ENCODE data around the gene HRCT1. TPM values are rescaled to one million over a fixed set of nuclear protein-coding genes. Genes with fewer than 3 reads are reported as not detected.
A peak's percentile ranks its signal among the peaks of the same experiment; 100 is the strongest.

HRCT1 gene
- total RNA-seq, 4 donors from 2014 or later = 5.1 to 17.5 (median 11.3) TPM

GRCh38 chr9:35904338-35904737 lies 1.7 kb upstream of the HRCT1 start:
- DNase-seq (ENCODE audit: low spot score) (no peak), ATAC-seq (ENCODE audit: low FRiP score) (no peak)
- TF ChIP-seq CTCF (IDR thresholded peaks at IDR 0.05) = no peak

GRCh38 chr9:35905051-35905781 lies 786 bp upstream of the HRCT1 start:
- TF ChIP-seq CTCF (IDR thresholded peaks at IDR 0.05) = no peak
- DNase-seq (ENCODE audit: low spot score) (no peak), ATAC-seq (ENCODE audit: low FRiP score) (no peak)

- no peak for TF ChIP-seq CTCF (IDR thresholded peaks at IDR 0.05)
- DNase-seq (ENCODE audit: low spot score) (no peak), ATAC-seq (ENCODE audit: low FRiP score) (peak; percentile 49)
These were observed 1.1 kb downstream of the HRCT1 start for GRCh38 chr9:35906923-35907699.

- TF ChIP-seq CTCF (IDR thresholded peaks at IDR 0.05) = no peak
- DNase-seq (ENCODE audit: low spot score) (no peak), ATAC-seq (ENCODE audit: low FRiP score) (peak; percentile 79)
These were observed 1.9 kb downstream of the HRCT1 start for GRCh38 chr9:35907711-35908503.

- DNase-seq (ENCODE audit: low spot score) (no peak), ATAC-seq (ENCODE audit: low FRiP score) (no peak)
- no peak for TF ChIP-seq CTCF (IDR thresholded peaks at IDR 0.05)
These were observed 2.6 kb downstream of the HRCT1 start for GRCh38 chr9:35908504-35909125.

- ATAC-seq (ENCODE audit: low FRiP score) = no peak
- TF ChIP-seq CTCF (IDR thresholded peaks at IDR 0.05) = no peak
These were observed 3.3 kb downstream of the HRCT1 start, which contains the start of gene SPAAR for GRCh38 chr9:35909274-35909673. Gene SPAAR, plus strand, starts transcription at chr9:35909490. Its CDS starts 974 bp downstream, at chr9:35910464.

More at GRCh38 chr9:35909274-35909673, 3.3 kb downstream of the HRCT1 start, which contains the start of gene SPAAR:
- DNase-seq (ENCODE audit: low spot score) = no peak
